CD4-positive, alpha-beta T cell (primary cell): ENCODE data around the gene CFAP157. TPM values are rescaled to one million over a fixed set of nuclear protein-coding genes. Genes with fewer than 3 reads are reported as not detected.

Experiments
- ATAC-seq: fragments of 200-7000 bp; cut with Tn5 transposase; one replicate; pipeline ENCODE4 v1.10.0; 2022; ENCODE audit warnings: mild to moderate bottlenecking; ENCODE audit not compliant: poor library complexity
- CTCF ChIA-PET: fragments of 350-600 bp; sonication (Branson Sonifier 250); formaldehyde crosslinking; loops from one replicate; lab custom pipeline; 2021; ENCODE audit warnings: antibody characterized with exemption, inconsistent platforms; lab: Charles Lee
- POLR2A ChIA-PET: fragments of 350-600 bp; sonication (Branson Sonifier 250); formaldehyde crosslinking; loops from one replicate; lab custom pipeline; 2021; ENCODE audit warnings: antibody characterized with exemption, inconsistent platforms; lab: Charles Lee
- DNase-seq, 14 experiments: peaks; one replicate each; pipeline ENCODE4 v3.0.0-alpha.2; 2013 to 2020; ENCODE audit warnings: mixed read lengths in 2 of 14
- H3K27ac ChIP-seq, 2 donors: one replicate each; pipeline versions ENCODE4 v1.5.1 to v1.7.0; 2013; ENCODE audit warnings: low read length in 2 of 2, low read depth in 1 of 2, mild to moderate bottlenecking in 1 of 2
- H3K27me3 ChIP-seq, 2 experiments: 1 replicate in 1 of 2; 2 replicates in 1 of 2; pipeline versions ENCODE4 v1.6.1 to v1.7.0; 2013; ENCODE audit warnings: low read length in 2 of 2, control low read depth in 1 of 2, mild to moderate bottlenecking in 1 of 2, moderate library complexity in 1 of 2; ENCODE audit not compliant: insufficient read depth in 2 of 2, control insufficient read depth in 1 of 2
- H3K36me3 ChIP-seq: one replicate; pipeline ENCODE4 v1.6.1; 2013; ENCODE audit warnings: low read length, control low read depth; ENCODE audit not compliant: insufficient read depth
- H3K4me1 ChIP-seq: one replicate; pipeline ENCODE4 v1.6.1; 2013; ENCODE audit warnings: low read length, control low read depth; ENCODE audit not compliant: insufficient read depth
- H3K4me3 ChIP-seq: one replicate; pipeline ENCODE4 v1.5.1; 2013; ENCODE audit warnings: mild to moderate bottlenecking, low read length, moderate library complexity
- H3K9me3 ChIP-seq, 2 experiments: 1 replicate in 1 of 2; 2 replicates in 1 of 2; pipeline versions ENCODE4 v1.6.1 to v1.7.0; 2013; ENCODE audit warnings: low read length in 2 of 2, mild to moderate bottlenecking in 2 of 2, control low read depth in 1 of 2, moderate library complexity in 1 of 2; ENCODE audit not compliant: control insufficient read depth in 1 of 2, insufficient read depth in 1 of 2
- H3K27ac Mint-ChIP-seq: one replicate; pipeline ENCODE4 v1.8.0; 2020; ENCODE audit warnings: mixed read lengths
- H3K27me3 Mint-ChIP-seq: one replicate; pipeline ENCODE4 v1.8.0; 2021; ENCODE audit warnings: mixed read lengths
- H3K36me3 Mint-ChIP-seq: one replicate; pipeline ENCODE4 v1.8.0; 2021; ENCODE audit warnings: low read depth, mixed read lengths
- H3K4me1 Mint-ChIP-seq: one replicate; pipeline ENCODE4 v1.8.0; 2021; ENCODE audit warnings: low read depth, mixed read lengths
- H3K4me3 Mint-ChIP-seq: one replicate; pipeline ENCODE4 v1.8.0; 2020; ENCODE audit warnings: mild to moderate bottlenecking, mixed read lengths
- H3K9me3 Mint-ChIP-seq: one replicate; pipeline ENCODE4 v1.8.0; 2020; ENCODE audit warnings: mixed read lengths
- CTCF ChIP-seq: fragments of 200-600 bp; IDR thresholded peaks from one replicate; pipeline ENCODE4 v1.8.0; 2022; ENCODE audit warnings: antibody characterized with exemption, mild to moderate bottlenecking
- intact Hi-C, 2 experiments: fragments of 100-400 bp; cut with DNase I in 1 of 2; cut with micrococcal nuclease in 1 of 2; formaldehyde crosslinking; loops; one replicate each; pipeline versions ENCODE4 v1.15.1 to v1.9.0; 2023 to 2025; cut with DNase I, micrococcal nuclease
- total RNA-seq, 174 experiments: library from RNA in 2 of 174; stranded (reverse) in 2 of 174; gene quantifications; one replicate each; pipeline ENCODE4 v1.2.3 and lab custom pipeline; 2021 to 2026

The CFAP157 gene
- total RNA-seq, 2 experiments from 2014 or later, result 0.11 TPM; not detected in 1

- ChIA-PET CTCF (no interaction called here), POLR2A (no interaction called here)
- intact Hi-C loops, result no loop called here
These were observed 39.5 kb upstream of the CFAP157 start for GRCh38 chr9:127667127-127667844.

GRCh38 chr9:127667906-127668305 is 38.9 kb upstream of the CFAP157 start:
- no peak for ATAC-seq
- no peak for TF ChIP-seq CTCF
- H3K4me1 Mint-ChIP-seq, result no peaks in the 10 kb centered on the region
- ChIA-PET CTCF (no interaction called here), POLR2A (no interaction called here)
- no peaks in the 10 kb centered on the region for H3K9me3 Mint-ChIP-seq
- intact Hi-C loops, result no loop called here
- H3K9me3 ChIP-seq, result no peaks in the 10 kb centered on the region
- no peaks in the 10 kb centered on the region for H3K27me3 Mint-ChIP-seq
- DNase-seq, result no peak
- no peak overlapping the region for H3K27ac Mint-ChIP-seq
- H3K27me3 ChIP-seq, result no peaks in the 10 kb centered on the region
- peaks cover 3% of the 10 kb centered on the region for H3K36me3 ChIP-seq
- H3K27ac ChIP-seq, result no peak overlapping the region
- no peaks in the 10 kb centered on the region for H3K4me1 ChIP-seq
- no peak overlapping the region for H3K4me3 ChIP-seq
- H3K4me3 Mint-ChIP-seq, result no peak overlapping the region
- H3K36me3 Mint-ChIP-seq, result no peaks in the 10 kb centered on the region

More at GRCh38 chr9:127667127-127667844, 39.5 kb upstream of the CFAP157 start:
- no peak overlapping the region for H3K4me3 ChIP-seq
- no peaks in the 10 kb centered on the region for H3K9me3 ChIP-seq
- Mint-ChIP-seq H3K4me1 (no peaks in the 10 kb centered on the region), H3K9me3 (no peaks in the 10 kb centered on the region), H3K27me3 (peaks cover 4% of the 10 kb centered on the region), H3K27ac (no peak overlapping the region), H3K36me3 (no peaks in the 10 kb centered on the region), H3K4me3 (no peak overlapping the region)
- H3K36me3 ChIP-seq, result peaks cover 3% of the 10 kb centered on the region
- no peak for TF ChIP-seq CTCF
- ATAC-seq (no peak), DNase-seq (no peak)
- H3K27me3 ChIP-seq, result no peaks in the 10 kb centered on the region
- no peaks in the 10 kb centered on the region for H3K4me1 ChIP-seq
- no peak overlapping the region for H3K27ac ChIP-seq

GRCh38 chr9:127673234-127673633 is 33.6 kb upstream of the CFAP157 start:
- H3K27me3 Mint-ChIP-seq, result no peaks in the 10 kb centered on the region
- POLR2A ChIA-PET, result no interaction called here
- no peak for DNase-seq
- Histone ChIP-seq H3K27ac (no peak overlapping the region), H3K27me3 (no peaks in the 10 kb centered on the region), H3K4me3 (no peak overlapping the region), H3K36me3 (peaks cover 3% of the 10 kb centered on the region), H3K9me3 (no peaks in the 10 kb centered on the region), H3K4me1 (no peaks in the 10 kb centered on the region)
- no peak for ATAC-seq
- no peak for TF ChIP-seq CTCF
- H3K27ac Mint-ChIP-seq, result no peak overlapping the region
- no peaks in the 10 kb centered on the region for H3K4me1 Mint-ChIP-seq
- CTCF ChIA-PET, result no interaction called here
- intact Hi-C loops, result no loop called here
- no peaks in the 10 kb centered on the region for H3K9me3 Mint-ChIP-seq
- H3K36me3 Mint-ChIP-seq, result no peaks in the 10 kb centered on the region
- no peak overlapping the region for H3K4me3 Mint-ChIP-seq
